Occipital lobe (tissue), 2 donors: ENCODE data around the gene PDLIM4. TPM values are rescaled to one million over a fixed set of nuclear protein-coding genes. Genes with fewer than 3 reads are reported as not detected.

Experiments used
- DNase-seq: peaks from one replicate; lab custom pipeline; 2025; lab: John Stamatoyannopoulos, UW
- total RNA-seq: library from RNA; depleted of rRNA; stranded (reverse); fragments of >200 nt; gene quantifications from one replicate; pipeline ENCODE4 v1.2.3, GENCODE V29; 2014

PDLIM4 gene
- total RNA-seq, 1 donor from 2014 or later: 3.1 TPM

DNA sequence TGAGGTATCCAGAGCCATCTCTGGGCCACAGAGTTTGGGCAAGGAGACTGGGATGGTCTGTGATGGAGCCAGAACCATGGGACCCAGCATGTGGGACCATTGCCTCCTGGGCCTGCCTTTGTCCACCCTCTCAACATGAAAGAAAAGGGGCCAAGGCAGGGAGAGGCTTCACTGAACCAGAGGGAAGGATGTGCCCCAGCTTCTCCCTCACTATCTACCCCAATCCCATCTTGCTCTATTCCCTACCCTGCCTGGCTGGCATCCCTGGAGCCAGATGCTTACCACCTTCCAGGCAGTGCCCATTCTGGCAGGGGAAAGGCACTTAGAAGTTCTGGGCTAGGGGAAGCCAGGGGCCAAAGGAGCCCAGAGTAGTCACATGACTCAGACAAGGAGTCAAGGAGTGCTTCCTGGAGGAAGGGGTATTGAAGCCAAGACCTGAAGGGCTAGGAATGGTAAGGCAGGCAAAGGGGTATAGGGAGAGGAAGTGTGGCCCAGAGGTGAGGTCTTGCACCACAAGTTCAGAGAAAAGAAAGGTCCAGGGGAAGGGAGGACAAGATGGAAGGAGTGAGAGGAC is 9.8 kb downstream of the PDLIM4 start:
- DNase-seq: no peak

DNA sequence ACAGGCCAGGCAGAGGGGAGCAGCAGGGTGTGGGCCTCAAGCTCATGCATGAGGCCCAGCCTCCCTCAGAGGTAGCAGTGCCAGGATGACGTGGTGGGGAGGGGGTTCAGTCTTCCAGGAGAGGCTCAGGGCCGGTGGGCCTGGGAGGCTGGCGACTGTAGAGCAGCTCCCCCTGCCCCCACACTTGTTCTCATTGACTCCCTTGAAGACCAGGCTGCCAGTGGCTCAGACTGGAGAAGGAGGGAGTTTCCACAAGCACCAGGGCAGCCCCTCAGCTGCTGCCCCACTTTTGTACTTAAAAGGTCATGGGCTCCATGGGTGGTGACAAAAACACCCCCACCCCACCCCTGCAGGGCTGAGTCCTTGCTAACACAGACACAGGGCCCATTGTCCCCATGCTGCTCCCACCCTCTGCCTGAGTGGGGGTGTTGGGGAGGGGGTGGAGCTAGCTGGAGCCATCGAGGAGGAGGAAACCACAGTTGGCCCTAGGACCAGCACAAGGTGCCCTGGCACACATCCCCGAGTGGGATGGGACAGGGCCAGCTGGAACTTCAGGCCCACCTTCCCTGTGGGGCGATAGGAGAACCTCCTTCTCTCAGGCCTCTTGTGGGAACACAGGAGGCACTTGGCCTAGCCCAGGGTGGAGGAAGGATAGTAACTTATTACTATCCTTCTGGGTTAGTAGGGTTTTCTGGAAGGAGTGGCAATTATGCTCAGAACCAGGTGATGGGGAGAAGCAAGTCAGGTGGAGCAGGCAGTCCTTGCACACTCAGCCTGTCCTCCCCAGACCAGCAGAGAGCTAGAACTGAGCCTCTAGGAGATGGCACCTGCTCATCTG is 10.7 kb downstream of the PDLIM4 start:
- DNase-seq: no peak

DNA sequence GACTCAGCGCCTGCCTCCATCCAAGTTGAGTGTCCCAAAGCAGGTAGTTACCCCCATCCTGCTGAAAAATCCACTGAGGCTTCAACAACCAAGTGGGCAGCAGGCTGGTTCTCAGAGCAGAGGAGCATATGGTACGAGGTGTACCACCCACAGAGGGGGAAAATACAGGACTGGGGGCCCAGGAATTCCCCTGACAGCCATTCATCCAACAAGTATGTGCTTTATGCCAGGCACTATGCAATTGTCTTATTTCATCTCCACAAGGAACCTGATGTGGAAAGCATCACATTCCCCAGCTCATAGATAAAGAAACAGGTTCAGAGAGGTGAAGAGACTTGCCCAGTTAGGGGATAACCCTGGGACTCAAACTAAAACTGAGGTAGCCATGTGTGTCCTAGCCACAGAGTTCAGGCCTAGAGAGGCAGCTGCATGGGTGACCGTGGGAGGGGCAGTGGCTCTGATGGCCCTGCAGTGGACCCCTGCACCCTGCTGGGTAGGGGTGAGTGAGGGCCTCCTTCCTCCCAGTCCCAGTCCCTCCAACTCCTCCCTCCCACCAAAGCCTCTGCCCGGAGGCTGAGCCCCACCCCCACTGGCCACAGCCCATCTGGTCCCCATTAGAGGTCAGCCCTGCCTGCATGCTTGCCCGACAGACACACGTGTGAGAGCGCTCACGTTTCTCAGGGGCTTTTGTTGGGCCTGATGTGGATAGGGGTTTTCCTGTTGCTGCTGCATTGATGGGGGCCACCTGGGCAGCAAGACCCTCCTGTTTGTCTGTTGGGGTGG is 11.5 kb downstream of the PDLIM4 start:
- no peak for DNase-seq

DNA sequence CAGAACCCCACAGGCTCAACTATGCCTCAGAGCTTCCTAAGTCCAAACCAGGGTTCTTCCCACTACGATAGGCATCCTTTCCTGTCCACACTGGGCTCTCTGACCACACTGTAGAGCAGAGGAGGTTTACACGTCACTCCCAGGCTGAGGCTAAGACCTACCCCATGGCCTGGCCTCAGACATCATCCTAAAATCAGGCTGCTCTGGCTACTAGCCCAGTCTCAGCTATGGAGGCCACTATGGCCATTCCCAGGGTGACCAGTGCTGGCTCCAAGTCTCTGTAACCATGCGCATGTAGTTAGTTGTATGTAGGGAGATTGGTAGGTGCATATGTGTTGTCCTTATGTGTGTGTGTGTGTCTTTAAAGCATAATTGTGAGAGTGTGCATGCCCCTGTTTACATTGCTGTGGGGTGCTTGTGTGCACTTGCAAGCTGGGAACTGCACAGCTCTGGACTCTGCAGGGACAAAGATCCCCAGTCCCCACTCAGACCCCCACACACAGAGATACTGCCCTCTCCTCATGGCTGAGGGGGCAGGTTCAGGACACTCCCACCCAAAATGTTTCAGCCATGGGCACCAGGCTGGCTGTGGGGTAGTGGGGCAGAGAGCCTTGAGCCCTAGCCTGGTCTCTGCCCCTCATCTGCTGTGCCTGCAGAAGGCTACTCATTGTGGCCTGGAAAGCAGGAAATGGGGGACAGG is 12.3 kb downstream of the PDLIM4 start:
- DNase-seq: no peak

DNA sequence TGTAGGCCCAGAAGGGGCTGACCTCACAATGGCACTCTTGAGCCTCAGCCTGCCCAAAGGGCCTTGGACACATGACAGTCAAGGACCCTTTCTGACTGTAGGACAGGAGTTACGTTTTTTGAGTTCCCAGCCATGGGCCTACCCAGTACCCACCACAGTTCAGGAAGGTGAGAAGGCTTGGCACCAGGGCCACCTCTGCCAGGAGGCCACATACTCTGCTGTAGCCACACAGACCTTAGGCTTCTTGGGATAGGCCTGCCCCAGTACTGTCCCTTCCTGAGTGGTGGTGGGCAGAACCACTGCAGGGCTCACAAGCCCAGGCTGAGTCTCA is 12.8 kb downstream of the PDLIM4 start:
- no peak for DNase-seq

DNA sequence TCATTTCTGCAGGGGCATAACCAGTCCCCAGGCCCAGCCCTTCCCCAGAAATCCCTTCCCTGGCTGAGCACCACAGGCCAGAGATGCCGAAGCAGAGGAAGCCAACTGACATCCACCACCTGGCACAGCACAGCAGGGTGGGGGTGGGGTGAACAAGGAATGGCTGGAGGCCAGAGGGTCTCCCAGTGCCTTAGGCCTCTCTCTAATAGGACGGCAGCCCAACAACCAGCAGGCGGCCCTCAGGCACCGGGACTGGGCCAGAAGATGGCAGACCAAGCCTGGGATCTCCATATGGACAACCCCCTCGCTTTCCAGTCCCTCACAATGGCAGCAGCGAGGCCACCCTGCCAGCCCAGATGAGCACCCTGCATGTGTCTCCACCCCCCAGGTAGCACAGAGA is 13.2 kb downstream of the PDLIM4 start:
- no peak for DNase-seq

DNA sequence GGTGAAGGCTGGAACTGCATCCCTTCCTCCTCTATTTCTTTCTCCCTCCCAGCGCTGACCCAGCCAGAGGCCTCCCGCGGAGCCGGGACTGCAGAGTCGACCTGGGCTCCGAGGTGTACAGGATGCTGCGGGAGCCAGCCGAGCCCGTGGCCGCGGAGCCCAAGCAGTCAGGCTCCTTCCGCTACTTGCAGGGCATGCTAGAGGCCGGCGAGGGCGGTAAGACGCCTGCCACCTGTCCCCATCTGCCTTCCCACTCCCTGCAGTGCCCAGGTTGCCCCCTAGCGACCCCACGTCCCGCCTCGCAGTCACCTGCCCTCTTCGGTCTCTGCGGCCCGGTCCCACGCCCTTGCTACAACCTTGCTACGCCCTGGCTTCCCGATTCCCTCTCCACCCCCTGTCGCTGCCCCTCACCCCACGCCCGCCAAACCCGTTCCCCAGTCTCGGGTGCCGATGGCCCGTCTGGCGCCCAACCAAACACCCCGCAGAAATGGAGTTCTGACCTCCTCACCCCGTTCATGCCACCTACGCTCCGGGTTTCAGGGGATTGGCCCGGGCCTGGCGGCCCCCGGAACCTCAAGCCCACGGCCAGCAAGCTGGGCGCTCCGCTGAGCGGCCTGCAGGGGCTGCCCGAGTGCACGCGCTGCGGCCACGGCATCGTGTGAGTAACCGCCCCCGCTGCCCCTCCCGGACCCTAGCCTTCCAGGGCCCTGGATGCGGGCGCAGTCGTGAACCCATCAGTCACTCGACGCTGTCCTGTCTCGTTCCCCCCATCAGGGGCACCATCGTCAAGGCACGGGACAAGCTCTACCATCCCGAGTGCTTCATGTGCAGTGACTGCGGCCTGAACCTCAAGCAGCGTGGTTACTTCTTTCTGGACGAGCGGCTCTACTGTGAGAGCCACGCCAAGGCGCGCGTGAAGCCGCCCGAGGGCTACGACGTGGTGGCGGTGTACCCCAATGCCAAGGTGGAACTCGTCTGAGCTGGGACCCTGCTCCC is 14.1 kb downstream of the PDLIM4 start:
- no peak for DNase-seq

DNA sequence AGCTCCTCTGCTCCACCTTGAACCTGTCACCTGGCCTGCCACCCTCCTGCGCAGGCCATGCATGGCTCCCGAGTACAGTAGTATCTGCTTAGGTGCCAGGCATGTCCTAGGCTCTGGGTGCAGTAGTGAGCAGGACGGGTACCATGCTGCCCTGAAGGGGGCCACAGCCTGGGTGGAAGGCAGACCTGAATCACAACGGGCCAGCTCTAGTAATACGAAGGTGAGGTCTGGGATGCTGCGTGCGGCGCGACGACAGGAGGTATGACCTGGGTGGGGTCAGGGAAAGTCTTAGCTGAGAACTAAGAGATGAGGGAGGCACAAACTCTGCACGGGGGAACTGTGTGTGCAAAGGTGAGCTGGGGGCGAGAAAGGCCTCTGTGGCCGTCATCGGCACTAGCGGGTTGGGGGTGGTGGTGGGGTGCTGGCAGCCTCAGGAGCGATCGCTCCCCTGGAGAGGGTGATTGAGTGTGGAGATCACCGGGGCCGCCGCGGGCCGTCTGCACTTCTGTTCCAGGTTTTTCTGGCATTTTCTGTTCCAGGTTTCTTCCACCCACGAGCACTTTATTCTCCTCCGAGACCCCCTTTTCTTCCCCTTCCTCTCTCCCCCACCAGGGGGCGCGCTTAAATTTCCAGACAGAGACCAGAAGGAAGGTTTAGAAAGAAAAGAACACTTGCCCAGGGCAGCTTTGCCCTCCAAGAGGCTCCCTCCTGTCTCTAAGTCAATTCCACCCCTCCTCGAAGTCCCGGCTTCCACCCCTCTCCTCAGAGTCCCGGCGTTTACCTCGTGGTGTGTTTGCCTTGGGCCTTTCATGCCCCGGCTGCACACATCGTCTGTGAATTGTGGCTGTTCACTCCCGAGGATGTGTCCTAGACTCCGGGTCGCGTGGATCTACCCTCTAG is 15.1 kb downstream of the PDLIM4 start:
- no peak for DNase-seq

DNA sequence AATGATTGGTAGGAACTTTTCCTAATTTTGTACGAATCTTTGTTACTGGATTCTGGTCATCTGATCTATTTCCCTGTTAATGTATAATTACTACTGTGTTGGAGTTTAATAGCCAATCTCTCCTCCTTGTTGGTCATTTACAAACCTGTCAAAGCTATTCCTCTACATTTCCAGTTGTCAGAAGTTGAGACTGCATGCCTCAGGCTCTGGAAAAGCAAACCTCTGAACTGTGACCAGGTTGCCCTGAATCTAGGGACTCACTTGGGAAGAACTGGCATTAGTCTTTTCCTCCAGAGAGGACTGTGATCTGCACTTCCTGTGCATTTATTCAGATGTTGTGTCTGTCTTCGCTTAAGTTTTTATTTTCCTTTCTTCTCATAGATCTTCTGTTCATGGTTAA is 16.1 kb downstream of the PDLIM4 start:
- DNase-seq: no peak

DNA sequence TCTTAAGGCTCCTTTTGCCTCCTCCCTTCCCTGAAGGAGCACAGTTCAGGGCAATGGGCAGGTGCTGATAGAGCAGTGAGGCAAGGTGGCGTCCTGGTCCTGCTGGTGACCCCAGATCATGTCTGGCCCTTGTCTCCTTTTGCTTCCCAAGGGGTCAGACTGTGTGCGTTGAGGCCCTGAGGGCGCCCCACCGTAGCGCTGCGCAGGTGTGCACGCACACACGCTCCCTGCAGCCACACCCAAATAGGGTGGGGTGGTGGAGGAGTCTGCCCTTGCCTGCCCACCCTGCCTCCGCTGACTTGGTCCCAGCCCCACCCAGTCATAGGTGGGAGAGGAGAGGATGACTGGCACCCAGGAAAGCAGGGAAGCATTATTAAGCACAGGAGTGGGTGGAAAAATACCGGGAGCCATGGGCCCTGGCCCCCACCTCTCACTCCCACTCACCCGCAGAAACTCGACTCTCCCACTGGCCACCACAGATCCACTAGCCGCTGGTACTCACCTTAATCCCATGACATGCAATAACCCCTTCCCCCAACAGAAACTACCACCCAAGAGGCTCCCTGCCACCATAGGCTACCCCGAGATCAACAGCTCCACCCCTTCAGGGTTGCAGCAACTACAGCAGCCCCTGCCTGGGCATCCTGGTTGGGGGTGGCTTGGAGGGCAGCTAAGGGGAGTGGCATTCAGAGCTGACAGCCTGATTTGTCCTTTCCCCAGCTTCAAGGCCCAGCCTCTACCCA is 16.7 kb downstream of the PDLIM4 start:
- DNase-seq: no peak

DNA sequence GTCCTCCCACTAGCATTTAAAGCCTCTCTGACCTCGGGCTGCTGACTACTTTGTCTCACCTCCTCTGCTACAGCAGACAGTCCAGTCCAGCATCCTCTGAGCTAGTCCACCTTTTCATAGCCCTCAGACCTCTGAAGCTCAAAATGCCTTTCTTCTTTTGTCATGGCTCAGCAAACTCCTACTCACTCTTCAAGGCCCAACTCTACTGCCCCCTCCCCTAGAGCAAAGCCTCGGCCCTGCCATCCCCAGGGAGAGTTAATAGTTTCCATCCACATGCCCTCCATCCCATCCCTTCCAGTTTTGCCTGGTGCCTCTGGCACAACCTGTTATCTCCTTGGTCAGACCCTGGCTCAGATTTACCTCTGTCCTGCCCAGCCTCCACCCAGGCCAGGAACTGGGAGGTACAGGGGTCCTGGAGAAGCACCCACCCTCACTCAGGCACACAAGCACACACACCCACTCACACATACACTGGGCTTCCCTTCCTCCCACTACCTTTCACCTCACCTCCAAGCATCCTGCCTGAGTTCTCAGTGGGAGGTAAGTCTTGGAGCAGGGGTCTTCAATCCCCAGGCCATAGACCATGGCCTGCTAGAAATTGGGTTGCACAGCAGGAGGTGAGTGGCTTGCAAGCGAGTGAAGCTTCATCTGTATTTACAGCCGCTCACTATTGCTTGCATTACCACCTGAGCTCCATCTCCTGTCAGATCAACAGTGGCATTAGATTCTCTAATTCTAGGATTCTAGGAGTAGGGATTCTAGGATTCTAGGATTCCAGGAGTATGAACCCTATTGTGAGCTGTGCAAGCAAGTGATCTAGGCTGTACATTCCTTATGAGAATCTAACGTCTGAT is 18.1 kb downstream of the PDLIM4 start:
- DNase-seq: no peak

DNA sequence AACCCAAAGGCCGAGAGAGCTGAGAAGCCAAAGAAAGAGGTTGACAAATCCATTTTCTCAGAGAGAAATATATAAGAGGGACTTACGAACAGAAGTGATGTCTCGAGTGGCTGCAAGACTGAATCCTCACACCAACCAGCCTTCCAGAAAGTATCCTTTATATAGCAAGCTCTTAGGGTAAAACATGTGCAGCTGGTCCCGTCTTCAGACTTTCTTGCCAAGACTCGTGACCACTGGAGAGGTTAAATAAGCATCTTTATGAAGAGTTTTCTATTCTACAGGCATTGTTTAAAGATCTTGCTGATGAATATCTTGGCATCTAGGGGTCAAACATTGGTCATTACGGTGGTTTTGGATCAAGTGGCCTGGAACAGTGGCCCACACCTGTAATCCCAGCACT is 19.8 kb downstream of the PDLIM4 start:
- DNase-seq: no peak

DNA sequence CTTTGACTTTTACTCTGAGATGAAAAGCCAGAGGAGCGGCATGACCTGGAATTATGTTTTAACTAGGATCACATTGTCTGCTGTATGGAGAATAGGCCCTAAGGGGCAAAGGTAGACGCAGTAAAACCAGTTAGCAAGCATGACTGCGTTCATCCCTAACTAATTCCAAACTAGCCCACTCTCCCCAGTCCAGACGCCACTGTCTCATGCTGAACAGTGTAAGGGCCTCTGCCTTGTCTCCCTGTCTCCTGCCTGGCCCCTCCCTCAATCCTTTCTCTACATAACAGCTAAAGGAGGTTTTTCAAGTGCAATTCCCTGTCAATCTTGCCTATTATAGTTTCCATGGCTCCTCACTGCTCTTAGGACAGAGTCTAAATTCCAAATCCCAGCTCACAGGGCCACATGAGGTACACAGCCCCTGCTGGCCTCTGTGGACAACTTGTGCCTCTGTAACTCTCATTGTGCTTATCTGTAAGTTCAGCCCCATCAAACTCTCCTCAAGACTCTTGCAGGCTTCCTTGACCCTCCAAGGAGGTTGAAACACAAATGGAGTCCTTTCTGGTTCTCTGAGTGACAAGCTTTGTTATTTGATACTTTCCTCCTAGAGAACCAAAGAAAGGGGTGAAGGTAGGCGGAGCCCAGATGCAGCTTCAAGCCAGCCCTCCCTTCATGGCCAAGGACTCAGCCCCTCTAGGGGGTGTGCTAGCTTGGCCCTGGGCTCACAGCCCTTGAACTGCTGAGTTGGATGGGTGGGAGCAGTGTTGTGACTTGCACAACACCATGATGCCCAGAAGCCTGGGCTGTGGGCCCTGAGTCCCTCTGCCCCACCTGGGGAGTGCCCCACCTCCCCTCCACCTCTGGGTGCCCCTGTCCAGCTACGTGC is 20.7 kb downstream of the PDLIM4 start:
- DNase-seq: no peak

DNA sequence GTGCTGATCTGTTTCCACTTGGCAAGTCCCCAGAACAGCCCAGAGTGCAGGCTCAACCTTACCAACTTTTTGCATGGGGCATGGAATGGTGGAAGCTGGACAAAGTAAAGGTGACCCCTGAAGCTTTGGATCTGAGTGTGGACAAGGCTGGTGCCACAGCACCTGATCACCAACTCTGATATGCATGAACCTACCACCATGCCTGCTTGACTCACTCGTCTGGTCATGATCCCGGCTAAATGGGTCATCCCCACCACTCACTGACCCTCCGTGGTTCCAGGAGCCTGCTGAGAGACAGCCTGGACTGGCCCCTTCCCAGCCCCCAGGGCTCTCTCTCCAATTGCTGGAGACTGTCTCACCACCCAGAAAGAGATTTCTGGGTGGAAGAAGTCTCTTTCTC is 22.3 kb downstream of the PDLIM4 start:
- DNase-seq: no peak

DNA sequence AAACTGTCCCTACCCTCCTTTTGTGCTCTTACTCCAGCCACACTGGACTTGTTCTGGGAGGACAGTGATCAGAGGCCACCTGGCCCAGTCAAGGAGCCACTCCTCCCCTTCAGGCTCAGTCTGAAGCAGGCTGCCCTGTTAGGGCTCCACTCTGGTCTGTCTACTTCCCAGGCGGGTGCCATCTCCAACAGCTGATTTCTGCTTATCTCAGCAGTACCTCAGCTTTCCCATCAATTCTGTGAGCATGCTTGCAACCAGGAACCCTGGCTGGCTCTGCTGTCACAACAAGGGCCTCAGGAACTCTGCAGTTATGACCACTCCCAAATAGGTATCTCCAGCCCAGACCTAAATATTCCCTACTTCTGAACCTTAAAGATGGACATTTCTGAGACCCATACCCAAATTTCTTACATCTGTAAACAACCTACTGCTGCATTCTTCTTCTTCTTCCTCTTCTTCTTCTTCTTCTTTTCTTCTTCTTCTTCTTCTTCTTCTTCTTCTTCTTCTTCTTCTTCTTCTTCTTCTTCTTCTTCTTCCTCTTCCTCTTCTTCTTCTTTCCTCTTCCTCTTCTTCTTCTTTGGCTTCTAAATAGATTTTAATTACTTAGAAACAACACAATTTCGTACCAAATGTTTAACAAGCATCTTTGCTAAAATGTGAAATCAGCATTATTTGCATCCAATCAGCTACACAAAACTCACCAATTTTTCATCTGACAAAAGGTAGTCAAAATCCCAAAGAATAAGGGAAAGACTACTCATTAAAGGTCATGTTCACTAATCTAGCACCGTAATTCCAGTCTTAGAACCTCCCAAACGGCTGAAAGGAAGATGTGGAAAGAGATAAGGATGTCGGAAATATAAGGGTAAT is 23.1 kb downstream of the PDLIM4 start:
- DNase-seq: no peak
